ENCODE data around the gene TAX1BP3. TPM values are rescaled to one million over a fixed set of nuclear protein-coding genes. Genes with fewer than 3 reads are reported as not detected.

The TAX1BP3 gene
- polyA plus RNA-seq, 3 donors, result 29.6 to 71.8 (median 70.9) TPM

DNA sequence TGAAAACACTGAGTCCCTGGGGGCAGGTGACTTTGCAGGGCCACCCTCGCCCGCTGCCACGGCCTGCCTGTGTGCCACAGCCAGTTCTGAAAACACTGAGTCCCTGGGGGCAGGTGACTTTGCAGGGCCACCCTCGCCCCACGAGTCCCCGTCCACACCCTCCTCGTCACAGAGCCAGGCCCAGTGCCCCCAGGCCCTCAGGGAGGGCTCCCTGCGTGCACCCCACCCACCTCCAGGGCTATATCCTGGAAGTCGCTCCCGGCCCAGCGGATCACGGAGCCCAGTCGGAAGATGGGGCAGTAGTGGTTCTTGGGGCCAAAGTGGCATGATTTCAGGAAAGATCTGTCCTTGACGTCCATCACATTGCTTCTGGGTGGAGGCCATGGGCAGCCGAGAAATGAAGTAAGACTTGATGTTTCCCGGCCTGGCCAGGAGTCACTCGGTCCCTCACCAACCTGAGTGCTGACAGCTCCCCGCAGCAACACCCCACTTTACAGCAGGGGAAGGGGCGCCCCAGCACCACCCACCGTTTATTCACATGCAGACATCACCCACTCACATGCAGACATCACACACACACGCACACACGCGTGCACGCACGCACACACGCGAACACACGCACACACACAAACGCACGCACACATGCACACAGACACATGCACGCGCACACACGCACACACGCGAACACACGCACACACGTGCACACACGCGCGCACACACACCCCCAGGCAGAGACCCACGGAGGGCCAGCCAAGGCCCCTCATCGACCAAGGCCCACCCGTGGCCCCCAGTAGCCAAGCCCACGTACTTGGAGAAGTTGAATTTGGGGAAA, 21.1 kb upstream of the TAX1BP3 start:
- H3K79me2 ChIP-seq (ENCODE audit: insufficient read depth, low read length), result no peaks in the 10 kb centered on the region
- H3K27ac ChIP-seq (ENCODE audit: low read depth in 1 of 2, low read length in 2 of 2), result no peak overlapping the region
- H3K4me1 ChIP-seq (ENCODE audit: control insufficient read depth in 1 of 2, insufficient read depth in 2 of 2, low read length in 2 of 2), result peaks cover 0 to 2% of the 10 kb centered on the region in 2 donors
- no peaks in the 10 kb centered on the region for H3K36me3 ChIP-seq (replicated peaks in 1 of 2; ENCODE audit: control insufficient read depth in 1 of 2, insufficient read depth in 2 of 2, low read length in 2 of 2)
- H3K4me2 ChIP-seq (replicated peaks; ENCODE audit: extremely low read depth, low read length, poor library complexity, severe bottlenecking), result no peak overlapping the region
- Mint-ChIP-seq H3K27me3 (ENCODE audit: low read depth in 3 of 3) (peaks cover 11 to 18% (median 18%) of the 10 kb centered on the region in 3 donors), H3K9me3 (peaks cover 0 to 3% (median 0%) of the 10 kb centered on the region in 7 donors), H3K4me3 (no peak overlapping the region), H3K27ac (peak overlapping the region in 2 of 7 donors; percentile 2 to 9), H3K36me3 (peaks cover 0 to 1% of the 10 kb centered on the region in 2 donors), H3K4me1 (peaks cover 3% of the 10 kb centered on the region)
- no peak for TF ChIP-seq CTCF (IDR thresholded peaks at IDR 0.05)
- WGBS (ENCODE audit: insufficient coverage), result 97% methylated on average over 30 of the region's 44 CpGs
- H3K27me3 ChIP-seq (ENCODE audit: control insufficient read depth in 2 of 2, insufficient read depth in 2 of 2, low read length in 2 of 2), result peaks cover 0 to 3% of the 10 kb centered on the region in 2 donors
- no peak overlapping the region for H3K4me3 ChIP-seq (replicated peaks in 1 of 3; ENCODE audit: low read depth in 2 of 3, low read length in 3 of 3)
- no peaks in the 10 kb centered on the region for H4K20me1 ChIP-seq (ENCODE audit: insufficient read depth, low read length)
- H2AFZ ChIP-seq (ENCODE audit: insufficient read depth, low read depth, low read length, poor library complexity, severe bottlenecking), result no peak overlapping the region
- no peak overlapping the region for H3K9ac ChIP-seq (ENCODE audit: insufficient read depth, low read length, poor library complexity, severe bottlenecking)
- intact Hi-C loops (cut with micrococcal nuclease), result no loop called here
- DNase-seq, result no peak
- no peaks in the 10 kb centered on the region for H3K9me3 ChIP-seq (replicated peaks in 1 of 2; ENCODE audit: control insufficient read depth in 1 of 2, insufficient read depth in 1 of 2, low read length in 2 of 2)

GRCh38 chr17:3688852-3689261, 20.5 kb upstream of the TAX1BP3 start:
- peaks cover 0 to 1% of the 10 kb centered on the region in 2 donors for H3K36me3 Mint-ChIP-seq
- no peaks in the 10 kb centered on the region for H3K79me2 ChIP-seq (ENCODE audit: insufficient read depth, low read length)

More at GRCh38 chr17:3688852-3689261, 20.5 kb upstream of the TAX1BP3 start:
- Mint-ChIP-seq H3K27ac (no peak overlapping the region), H3K27me3 (ENCODE audit: low read depth in 3 of 3) (peaks cover 7 to 16% (median 15%) of the 10 kb centered on the region in 3 donors), H3K9me3 (peaks cover 0 to 3% (median 0%) of the 10 kb centered on the region in 7 donors), H3K4me3 (no peak overlapping the region), H3K4me1 (peaks cover 2% of the 10 kb centered on the region)
- WGBS (ENCODE audit: insufficient coverage), result 92% methylated on average over 11 of the region's 14 CpGs
- H2AFZ ChIP-seq (ENCODE audit: insufficient read depth, low read depth, low read length, poor library complexity, severe bottlenecking), result no peak overlapping the region
- H3K27ac ChIP-seq (ENCODE audit: low read depth in 1 of 2, low read length in 2 of 2), result no peak overlapping the region
- intact Hi-C loops (cut with micrococcal nuclease), result no loop called here
- no peaks in the 10 kb centered on the region for H3K27me3 ChIP-seq (ENCODE audit: control insufficient read depth in 2 of 2, insufficient read depth in 2 of 2, low read length in 2 of 2)
- no peaks in the 10 kb centered on the region for H3K4me1 ChIP-seq (ENCODE audit: control insufficient read depth in 1 of 2, insufficient read depth in 2 of 2, low read length in 2 of 2)
- H3K4me2 ChIP-seq (replicated peaks; ENCODE audit: extremely low read depth, low read length, poor library complexity, severe bottlenecking), result no peak overlapping the region
- H4K20me1 ChIP-seq (ENCODE audit: insufficient read depth, low read length), result no peaks in the 10 kb centered on the region
- no peak overlapping the region for H3K9ac ChIP-seq (ENCODE audit: insufficient read depth, low read length, poor library complexity, severe bottlenecking)
- no peak overlapping the region for H3K4me3 ChIP-seq (replicated peaks in 1 of 3; ENCODE audit: low read depth in 2 of 3, low read length in 3 of 3)
- no peak for DNase-seq
- no peaks in the 10 kb centered on the region for H3K9me3 ChIP-seq (replicated peaks in 1 of 2; ENCODE audit: control insufficient read depth in 1 of 2, insufficient read depth in 1 of 2, low read length in 2 of 2)
- no peak for TF ChIP-seq CTCF (IDR thresholded peaks at IDR 0.05)
- no peaks in the 10 kb centered on the region for H3K36me3 ChIP-seq (replicated peaks in 1 of 2; ENCODE audit: control insufficient read depth in 1 of 2, insufficient read depth in 2 of 2, low read length in 2 of 2)
